Nucleus accumbens (tissue), 56 donors: ENCODE results near the gene SPOCD1.

Source experiments
- DNase-seq, 56 donors: peaks; one replicate each; lab custom pipeline; 2025; lab: John Stamatoyannopoulos, UW

The SPOCD1 gene

GRCh38 chr1:31776032-31776431 lies 39.8 kb downstream of the SPOCD1 start:
- DNase-seq: no peak

GRCh38 chr1:31775210-31775999 lies 40.4 kb downstream of the SPOCD1 start:
- DNase-seq: no peak

GRCh38 chr1:31774495-31774894 lies 41.3 kb downstream of the SPOCD1 start:
- no peak for DNase-seq

GRCh38 chr1:31773861-31774260 lies 42.0 kb downstream of the SPOCD1 start:
- DNase-seq: no peak

- DNase-seq: no peak
These were observed 43.1 kb downstream of the SPOCD1 start for GRCh38 chr1:31772669-31773248.

- peak in 12 of 56 donors; percentile 27 to 65 (median 46) for DNase-seq
These were observed 43.7 kb downstream of the SPOCD1 start for GRCh38 chr1:31771891-31772668.

- peak in 13 of 56 donors; percentile 13 to 70 (median 38) for DNase-seq
These were observed 46.0 kb downstream of the SPOCD1 start for GRCh38 chr1:31769720-31770390.

- no peak for DNase-seq
These were observed 46.7 kb downstream of the SPOCD1 start for GRCh38 chr1:31768939-31769704.

- no peak for DNase-seq
These were observed 47.4 kb downstream of the SPOCD1 start for GRCh38 chr1:31768407-31768907.

GRCh38 chr1:31767225-31767624 lies 48.6 kb downstream of the SPOCD1 start:
- no peak for DNase-seq

GRCh38 chr1:31765516-31765915 lies 50.3 kb downstream of the SPOCD1 start:
- peak in 6 of 56 donors; percentile 46 to 69 (median 58) for DNase-seq

GRCh38 chr1:31765041-31765467 lies 50.8 kb downstream of the SPOCD1 start:
- DNase-seq: peak in 42 of 56 donors; percentile 19 to 80 (median 52)

GRCh38 chr1:31764312-31765040 lies 51.3 kb downstream of the SPOCD1 start, which contains the start of gene ADGRB2:
ADGRB2 (minus strand) TSS chr1:31764340; CDS start chr1:31757221, 7,119 bp downstream.
- peak in 36 of 56 donors; percentile 14 to 75 (median 45) for DNase-seq

- DNase-seq: peak in 2 of 56 donors; percentile 51 to 55
These were observed 52.0 kb downstream of the SPOCD1 start for GRCh38 chr1:31763671-31764311.

GRCh38 chr1:31762726-31763670 lies 52.8 kb downstream of the SPOCD1 start:
- peak in 51 of 56 donors; percentile 26 to 88 (median 69) for DNase-seq

- peak in 2 of 56 donors; percentile 40 to 54 for DNase-seq
These were observed 53.5 kb downstream of the SPOCD1 start for GRCh38 chr1:31762323-31762722.

GRCh38 chr1:31761883-31762282 lies 53.9 kb downstream of the SPOCD1 start:
- no peak for DNase-seq
